HG03060 (cell line): ENCODE results near the gene CNST.
"Not testable (repeated sequence)": the region's sequence is repeated elsewhere in the genome, so short reads cannot be mapped to it uniquely, and the experiment has no call there.

Experiments
- ATAC-seq: cut with Tn5 transposase; IDR thresholded peaks from one replicate; pipeline ENCODE4 v1.9.1; 2021; ENCODE audit warnings: low read depth, moderate number of reproducible peaks; ENCODE audit not compliant: unreplicated experiment

CNST gene

DNA sequence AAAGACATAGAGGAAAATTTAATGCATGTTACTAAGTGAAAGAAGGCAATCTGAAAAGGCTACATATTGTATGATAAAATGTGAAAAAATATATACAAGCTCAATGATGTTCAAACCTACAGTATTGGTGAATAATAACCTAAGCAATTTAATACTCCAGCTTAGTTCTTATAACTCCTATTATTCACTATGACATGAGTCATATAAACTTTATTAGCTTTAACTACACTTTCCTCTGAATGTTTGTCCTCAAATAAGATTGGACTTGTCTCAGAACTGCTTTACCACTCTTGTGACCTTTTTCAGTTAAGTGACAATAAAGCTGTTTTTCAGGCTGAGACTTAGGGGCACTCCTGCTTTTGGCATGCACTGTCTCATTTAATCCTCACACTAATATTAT, 50.9 kb downstream of the CNST start:
- ATAC-seq, result no peak

DNA sequence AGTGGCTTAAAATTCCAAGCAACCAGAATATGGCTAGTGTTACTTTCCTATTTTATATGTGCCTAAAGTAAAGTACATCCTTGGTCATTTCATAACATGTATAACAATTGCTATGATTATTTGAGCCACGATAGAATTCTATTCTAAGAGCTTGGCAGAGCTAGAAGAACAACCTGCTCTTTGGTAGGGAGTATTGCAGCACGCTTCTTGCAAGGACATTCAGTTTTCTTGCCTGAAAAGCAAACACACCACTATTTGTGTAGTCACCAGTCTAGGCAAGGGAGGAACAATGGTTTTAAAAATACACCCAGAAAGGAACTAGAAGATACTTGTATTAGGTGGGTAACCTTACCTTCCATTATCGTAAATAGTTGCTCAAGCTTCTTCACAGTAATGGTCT, 51.5 kb downstream of the CNST start:
- no peak for ATAC-seq

DNA sequence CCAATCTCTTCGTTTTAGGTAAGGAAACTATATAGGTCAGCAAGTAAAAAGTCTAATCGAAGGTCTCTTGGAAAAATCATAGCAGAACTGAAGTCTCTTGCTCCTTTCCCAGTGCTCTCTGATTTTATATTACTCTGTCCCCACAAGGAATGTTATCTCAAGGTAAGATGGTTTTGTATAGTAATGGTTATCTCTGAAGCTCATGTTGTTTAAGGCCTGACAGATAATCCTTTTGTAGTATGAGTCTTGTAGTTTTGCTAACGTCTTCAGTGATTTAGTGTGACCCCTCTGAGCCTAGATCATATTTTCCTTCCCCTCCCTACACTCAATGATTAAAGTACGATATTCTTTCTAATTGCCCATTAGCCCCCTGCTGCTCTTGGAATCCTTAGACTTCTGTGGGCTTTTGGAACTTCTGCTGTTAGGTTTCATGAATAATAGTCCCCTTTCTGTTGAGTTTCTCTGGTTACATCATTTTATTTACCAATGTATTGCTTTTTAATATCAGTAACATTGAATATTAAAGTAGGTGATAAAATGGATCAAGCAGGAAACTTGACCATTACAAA, 52.1 kb downstream of the CNST start:
- no peak for ATAC-seq

DNA sequence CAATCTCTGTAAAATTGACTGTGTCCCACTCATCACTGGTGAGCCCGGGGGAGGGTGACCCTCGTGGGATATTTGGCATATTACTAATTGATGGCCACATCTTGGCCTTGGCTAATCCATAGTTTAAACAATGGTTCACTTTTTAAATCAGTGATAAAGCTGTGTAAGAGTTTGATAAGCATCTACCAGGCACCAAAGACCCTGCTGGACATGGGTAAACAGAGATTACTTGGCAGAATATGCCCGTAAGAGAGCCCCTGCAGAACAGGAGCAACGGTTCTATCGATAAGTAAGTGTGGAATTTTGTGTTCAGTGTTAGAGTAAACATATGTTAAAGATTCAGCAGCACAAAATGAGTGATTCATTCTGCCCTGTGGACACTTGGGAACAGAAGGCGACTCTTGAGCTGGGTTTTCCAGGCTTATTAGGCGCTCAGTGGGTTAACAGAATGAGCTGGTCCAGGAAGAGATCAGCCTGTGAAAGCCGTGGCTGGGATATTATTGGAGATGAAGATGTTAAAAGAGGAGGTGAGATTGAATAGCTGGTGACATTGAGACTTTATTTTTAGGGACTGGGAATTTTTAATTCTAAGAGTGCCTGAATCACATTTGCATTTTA, 55.9 kb downstream of the CNST start:
- ATAC-seq, result no peak

DNA sequence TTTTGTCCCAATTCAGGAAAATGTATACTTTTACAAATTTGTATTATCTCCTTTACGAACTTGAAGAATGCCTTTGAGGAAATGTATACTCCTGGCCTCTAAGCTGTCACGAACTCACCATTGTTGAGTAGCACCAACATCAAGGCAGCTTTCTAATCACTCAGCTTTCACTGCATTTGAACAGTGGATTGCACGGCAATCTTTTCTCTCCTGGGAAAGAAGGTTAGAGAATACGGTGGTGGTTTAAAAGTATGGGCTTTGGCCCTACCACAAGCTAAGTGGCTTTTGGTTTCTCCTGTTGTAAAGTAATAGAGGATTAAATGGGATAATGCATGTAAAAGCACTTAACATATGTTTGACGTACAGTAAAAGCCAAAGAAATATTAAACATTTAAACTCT, 57.8 kb downstream of the CNST start:
- ATAC-seq, result no peak

DNA sequence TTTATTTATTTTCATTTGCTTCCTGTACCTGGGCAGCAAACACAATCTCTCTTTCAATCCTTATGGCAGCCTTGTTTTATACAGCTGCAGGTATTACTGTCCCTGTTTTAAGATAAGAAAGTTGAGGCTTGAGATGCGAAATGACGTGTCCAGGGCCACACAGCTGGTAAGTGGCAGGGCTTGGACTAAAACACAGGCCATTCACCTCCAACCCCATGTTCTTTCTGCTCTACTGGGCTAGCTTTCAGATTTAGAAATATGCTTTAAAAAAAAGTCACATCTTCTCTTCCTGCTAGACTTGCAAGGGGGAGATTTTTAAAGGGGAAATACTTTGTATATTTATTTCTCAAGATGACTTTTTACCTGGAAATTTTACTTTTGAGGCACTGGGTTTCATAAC, 62.8 kb downstream of the CNST start:
- peak; percentile 97 for ATAC-seq

DNA sequence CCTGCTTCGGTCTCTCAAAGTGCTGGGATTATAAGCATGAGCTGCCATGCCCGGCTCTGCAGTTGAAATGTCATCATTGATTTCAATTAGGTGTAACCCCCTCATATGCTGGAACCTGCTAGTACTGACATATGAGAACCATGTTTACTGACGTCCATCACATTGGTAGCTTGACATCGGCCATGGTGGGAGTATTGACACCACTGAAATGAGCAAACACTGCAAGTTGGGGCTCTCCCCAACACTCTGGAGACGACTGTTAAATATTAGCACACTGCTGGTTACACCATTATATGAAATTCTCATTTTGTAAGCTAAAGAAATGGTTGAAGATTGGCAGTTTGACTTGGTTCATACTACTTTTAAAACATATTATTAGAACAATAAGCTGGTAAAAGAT, 63.7 kb downstream of the CNST start:
- no peak for ATAC-seq

DNA sequence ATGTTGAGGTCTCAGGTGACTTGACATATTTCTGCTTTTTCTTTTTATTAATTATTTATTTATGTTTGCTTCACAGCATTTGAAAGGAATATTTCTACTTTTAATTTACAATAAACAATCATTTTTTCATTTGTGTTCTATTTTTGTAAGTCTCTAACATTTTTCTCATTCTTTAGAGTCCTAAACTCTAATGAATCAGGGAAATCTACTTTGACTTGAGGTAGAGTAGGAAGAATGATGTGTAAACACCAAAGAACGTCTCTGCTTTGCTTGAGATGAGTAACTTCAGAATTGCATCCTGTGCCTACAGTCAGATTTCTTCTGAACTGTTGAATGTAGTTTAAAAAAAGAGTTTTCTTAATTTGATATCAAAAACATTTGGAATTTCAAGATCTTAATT, 65.2 kb downstream of the CNST start:
- ATAC-seq, result no peak

DNA sequence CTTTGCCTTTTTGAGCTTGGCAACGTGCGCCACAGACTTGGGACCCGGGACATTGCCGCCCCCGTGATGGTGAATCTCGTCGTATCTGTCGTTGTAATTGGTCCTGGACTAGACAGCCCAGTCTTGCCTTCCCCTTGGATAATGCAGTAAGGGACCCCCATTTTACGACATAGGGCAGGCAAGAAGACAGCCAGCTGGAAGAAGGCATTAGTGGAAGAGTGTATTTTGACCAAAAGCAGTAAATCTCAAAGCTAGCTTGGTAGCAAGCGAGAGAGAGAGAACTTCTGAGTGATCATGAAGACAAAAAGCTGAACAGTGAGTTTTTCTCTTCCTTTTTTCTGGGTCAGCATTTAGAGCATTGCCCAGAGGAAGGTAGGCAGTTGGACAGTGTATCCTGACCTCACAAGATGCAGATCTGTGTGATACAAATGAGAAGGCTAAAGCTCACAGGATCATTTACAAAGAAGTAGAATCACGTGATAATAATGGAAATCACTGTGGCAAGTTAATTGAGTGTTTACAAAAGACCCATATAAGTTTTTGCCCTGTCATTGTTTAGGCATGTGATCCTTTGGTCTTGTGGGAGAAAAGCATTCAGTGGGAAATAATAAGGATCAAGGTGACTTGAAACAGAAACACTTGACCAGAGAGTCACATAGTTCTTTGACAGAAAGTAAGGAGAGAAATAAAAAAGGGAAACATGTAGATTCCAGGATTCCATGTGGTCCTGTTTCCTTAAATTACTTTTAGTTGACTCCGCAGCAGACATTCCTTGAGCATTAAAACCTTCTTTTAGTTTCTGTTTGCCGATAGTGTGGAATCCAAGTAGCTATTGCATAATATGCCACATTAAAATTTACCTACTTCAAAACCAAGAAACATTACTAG, 66.3 kb downstream of the CNST start:
- no peak for ATAC-seq

DNA sequence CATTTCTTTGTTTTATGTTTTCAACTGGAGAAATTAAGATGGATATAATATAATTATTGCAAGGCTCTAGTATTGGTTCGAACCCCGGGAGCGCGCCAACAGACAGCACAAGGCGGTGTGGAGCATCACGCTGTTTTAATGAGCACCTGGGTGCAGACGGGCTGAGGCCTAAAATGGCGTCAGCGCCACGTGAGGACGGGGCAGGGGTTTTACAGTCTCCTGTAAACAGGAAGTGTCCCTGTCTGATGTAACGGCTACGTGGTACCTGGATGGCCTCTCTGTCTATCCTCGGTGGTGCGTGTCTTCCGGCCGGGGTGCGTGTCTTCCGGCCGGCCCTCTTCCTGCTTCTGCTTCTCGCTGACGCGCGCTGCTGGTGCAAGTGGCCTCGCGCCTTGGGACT, 68.4 kb downstream of the CNST start:
- not testable (repeated sequence) for ATAC-seq

DNA sequence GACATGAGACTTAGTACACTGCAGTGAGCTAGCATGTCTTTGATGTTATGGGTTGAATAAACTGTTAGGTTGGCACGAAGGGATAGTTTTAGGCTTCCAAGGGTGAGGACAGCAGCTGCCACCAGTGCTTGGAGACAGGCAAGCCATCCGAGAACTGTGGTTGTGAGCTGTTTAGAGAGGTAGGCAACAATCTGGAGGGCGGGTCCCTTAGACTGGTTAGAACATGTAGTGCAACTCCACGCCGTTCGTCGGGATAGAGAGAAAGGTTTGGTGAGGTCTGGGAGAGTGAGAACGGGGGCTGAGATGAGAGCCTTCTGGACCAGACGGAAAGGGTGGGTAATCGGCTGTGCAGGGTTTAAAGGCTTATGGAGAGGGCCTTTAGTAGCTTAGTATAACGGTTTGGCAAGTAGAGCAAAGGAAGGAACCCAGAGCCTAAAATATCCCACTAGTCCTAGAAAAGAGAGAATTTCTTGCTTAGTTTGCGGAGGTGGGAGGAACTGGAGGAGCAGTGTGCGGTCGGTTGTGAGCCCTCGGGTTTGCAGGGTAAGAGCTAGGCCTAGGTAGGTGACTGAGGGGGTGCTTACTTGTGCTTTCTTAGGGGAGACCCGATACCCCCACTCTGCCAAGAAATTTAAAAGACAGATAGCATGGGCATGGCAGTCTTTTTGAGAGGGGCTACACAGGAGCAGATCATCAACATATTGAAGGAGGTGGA, 72.8 kb downstream of the CNST start:
- no peak for ATAC-seq

DNA sequence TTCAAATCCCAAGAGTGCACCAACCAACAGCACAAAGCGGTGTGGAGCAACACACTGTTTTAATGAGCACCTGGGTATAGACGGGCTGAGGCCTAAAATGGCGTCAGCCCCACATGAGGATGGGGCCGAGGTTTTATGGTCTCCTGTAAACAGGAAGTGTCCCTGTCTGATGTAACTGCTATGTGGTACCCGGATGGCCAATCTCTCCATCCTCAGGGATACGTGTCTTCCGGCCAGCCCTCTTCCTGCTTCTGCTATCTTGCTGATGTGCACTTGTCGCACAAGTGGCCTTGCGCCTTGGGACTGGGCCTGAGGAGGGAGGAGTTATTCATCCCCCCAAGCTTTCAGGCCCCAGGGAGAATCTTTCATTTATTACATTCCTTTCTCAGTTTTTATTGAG, 73.5 kb downstream of the CNST start:
- ATAC-seq, result no peak

DNA sequence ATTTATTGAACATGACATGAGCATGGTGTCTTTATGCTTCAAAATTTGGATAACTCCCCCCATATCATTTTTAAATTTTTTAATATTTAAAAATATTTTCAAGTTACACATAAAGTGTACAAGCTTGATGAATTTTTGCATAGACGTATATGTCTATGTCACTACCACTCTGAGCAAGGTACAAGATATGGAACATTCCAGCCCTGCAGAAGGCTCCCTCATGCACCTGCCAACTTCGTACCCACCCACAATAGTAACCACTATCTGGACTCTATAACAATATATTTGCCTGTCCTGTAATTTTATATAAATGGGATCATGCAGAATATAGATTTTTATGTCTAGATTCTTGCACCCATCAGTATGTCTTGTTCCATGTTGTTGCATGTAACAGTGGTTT, 74.5 kb downstream of the CNST start:
- no peak for ATAC-seq

DNA sequence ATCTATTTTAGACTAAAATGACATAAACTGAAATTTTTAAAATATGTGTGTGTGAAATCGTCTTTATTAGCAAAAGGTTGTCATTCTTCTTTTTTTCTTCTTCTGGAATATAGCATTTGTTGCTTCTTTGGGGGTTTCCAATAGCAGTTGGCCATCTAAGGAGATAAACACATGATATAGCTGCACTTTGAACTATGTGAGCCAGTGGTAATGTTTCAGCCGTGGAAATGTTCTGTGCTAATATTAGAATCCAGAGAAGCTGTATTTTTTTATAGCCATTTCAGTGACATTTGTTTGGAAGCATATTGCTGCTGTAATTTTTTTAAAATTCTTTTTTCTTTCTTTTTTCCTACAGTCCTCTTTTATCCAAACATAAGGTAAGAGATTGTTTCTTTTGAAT, 75.1 kb downstream of the CNST start:
- ATAC-seq, result no peak

DNA sequence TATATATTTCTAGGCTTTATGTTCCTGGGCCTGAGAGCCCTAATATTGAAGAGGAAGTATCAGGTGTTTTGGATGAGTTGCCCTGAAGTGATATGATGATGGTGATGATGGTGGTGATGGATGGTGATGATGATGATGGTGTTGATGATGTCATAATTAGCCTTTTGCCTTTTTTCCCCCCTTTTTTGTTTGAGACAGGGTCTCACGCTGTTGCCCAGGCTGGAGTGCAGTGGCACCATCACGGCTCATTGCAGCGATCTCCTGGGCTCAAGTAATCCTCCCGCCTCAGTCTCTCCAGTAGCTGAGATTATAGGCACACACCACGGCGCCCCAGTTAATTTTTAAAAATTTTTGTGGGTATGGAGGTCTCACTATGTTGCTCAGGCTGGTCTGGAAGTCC, 76.5 kb downstream of the CNST start:
- no peak for ATAC-seq

DNA sequence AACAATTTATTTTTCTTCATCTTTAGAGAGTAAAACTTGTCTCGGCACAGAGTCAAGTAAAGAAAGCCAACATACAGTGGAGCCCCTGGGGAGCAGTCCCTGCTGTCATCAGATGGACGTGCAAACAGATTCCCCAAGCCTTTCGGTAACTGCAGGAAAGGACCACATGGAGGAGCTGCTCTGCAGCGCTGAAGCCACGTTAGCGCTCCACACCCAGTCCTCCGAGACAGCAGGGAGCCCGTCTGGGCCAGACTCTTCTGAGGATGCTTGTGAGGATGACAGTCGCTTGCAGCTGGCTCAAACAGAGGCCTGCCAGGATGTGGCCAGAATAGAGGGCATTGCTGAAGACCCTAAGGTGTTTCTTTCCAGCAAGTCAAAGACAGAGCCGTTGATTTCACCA, 80.9 kb downstream of the CNST start:
- no peak for ATAC-seq

DNA sequence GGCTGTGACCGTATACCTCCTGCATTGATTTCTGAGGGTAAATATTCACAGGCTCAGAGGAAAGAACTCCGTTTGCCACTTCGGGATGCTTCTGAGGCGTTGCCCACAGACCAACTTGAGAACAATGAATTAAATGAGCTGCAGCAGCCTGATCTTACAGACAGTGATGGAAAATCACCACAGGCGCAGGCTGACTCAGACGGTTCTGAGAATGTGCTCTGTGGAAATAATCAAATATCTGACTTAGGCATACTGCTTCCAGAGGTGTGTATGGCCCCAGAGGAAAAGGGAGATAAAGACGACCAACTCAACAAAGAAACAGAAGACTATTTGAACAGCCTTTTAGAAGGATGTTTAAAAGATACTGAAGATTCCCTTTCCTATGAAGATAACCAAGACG, 81.3 kb downstream of the CNST start:
- ATAC-seq, result no peak

DNA sequence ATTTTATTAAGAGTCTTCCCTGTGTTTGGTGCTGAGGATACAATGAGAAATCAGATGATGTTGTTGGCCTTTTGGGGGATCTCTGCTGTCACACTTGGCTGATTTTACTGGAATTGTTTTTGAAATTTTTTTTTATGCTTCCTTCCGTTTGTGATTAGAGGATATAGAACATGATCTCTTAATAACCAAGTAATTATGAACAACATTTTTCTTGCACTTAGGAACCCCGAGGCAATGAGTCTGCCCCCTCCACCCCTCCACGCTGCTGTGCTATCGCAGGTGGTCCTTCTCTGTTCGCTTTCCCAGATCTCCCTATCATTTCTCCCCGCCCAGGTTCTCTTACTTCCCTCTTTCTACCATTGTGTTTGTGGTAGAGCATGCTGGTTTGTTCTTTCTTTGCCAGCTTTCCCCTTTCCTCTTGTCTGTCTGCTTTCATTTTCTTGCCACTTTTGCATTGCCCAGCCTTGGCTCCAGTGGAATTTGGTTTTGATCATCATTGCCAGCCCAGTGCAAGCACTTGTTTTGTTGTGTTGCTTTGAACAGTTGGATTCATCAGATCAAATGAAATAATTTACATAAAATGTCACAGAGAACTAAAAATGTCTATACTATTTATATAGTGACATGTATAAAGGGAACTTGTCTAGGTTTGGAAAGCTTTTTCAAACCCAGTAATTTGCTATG, 84.9 kb downstream of the CNST start:
- ATAC-seq, result no peak

DNA sequence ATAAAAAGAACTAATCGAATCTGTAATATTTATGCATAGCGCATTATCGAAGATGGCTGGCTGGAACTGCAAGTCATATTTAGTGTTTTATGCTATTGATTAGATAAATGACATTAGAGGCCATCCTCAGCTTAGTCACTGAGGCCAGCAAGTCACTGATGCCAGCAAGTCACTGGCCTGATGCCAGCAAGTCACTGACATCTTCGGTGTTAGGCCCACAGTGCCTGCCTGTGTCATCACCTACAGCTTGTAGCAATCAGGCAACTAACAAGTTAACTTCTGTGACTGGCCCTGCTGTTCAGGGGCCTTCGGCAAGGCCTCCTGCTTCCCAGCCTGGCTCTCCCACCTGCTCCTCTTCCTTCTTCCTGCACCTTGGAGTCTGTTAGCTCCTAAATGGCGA, 92.3 kb downstream of the CNST start:
- ATAC-seq, result no peak

DNA sequence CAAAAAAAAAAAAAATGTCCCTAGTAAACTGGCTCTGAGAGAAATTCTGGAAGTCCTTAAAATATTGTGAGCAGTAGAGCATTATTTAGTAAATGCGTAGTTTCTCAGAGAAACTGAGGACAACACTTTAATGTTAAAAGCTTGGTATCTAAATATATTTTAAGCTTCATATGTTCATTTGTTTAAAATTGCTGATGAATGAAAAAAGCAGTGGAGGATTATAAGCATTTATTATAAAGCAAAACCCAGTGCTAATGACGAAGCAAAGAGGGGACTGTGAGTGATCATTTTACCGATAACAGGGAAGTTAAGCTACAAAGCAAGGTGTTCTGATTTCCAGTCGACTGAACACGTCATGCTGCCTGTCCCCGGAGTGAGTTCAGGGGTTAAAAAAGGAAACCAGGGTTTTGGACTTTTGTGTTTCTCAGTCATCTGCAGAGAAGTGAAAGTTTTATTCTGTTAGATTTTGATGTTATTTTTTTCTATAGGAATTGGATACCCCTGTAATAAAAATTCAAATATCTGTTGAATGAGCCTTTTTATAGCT, 93.4 kb downstream of the CNST start:
- ATAC-seq, result no peak
